Cardiac fibroblast (primary cell): ENCODE results near the gene MARK3.
"Not testable (repeated sequence)": the region's sequence is repeated elsewhere in the genome, so short reads cannot be mapped to it uniquely, and the experiment has no call there.

Source experiments
- DNase-seq, 2 donors: peaks; one replicate each; pipeline versions ENCODE4 v3.0.0 to v3.0.0-alpha.2; 2010; ENCODE audit warnings: low read depth in 2 of 2
- H3K4me3 ChIP-seq, 2 donors: replicated peaks in 1 of 2; 1 replicate in 1 of 2; 2 replicates in 1 of 2; pipeline ENCODE4 v1.5.1; 2011; ENCODE audit warnings: low read depth in 2 of 2, low read length in 2 of 2, mild to moderate bottlenecking in 2 of 2, moderate library complexity in 1 of 2
- TF ChIP-seq, protein P1 (sequence below): IDR thresholded peaks from one replicate; pipeline ENCODE4 v1.5.1; 2011; ENCODE audit warnings: low read depth, mild to moderate bottlenecking, low read length, inconsistent platforms

The MARK3 gene

DNA sequence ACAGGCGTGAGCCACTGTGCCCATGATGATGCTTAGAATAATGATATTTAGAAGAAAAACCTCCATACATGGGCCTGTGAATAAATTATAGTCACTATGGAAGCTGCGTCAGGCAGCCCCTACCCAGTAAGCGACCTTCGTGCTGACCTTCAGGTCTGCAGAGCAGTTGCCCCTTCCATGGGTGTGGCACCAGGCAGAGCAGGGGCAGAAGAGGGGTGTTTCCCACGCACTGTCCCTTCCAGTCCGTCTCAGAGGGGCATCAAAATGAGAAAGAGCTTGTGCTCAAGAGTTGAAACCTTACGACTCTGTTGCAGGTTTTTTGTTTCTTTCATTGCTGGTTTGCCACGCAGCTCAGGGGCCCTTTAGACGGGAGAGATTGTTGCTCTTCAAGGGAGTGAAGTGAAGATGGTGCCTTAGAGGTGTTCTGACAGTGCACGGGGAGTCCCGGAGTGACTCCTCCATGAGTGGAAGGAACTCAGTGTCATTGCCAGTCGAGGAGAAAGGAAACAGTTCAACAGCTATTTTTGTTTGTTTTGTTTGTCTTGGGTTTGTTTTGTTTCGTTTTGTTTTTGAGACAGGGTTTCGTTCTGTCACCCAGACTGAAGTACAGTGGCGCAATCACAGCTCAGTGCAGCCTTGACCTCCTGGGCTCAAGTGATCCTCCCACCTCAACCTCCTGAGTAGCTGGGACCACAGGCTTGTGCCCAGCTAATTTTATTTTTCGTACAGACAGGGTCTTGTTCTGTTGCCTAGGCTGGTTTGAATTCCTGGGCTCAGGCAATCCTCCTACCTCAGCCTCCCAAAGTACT lies 123.5 kb downstream of the MARK3 start:
- DNase-seq = no peak
- H3K4me3 ChIP-seq = no peak overlapping the region
- TF ChIP-seq, protein P1, sequence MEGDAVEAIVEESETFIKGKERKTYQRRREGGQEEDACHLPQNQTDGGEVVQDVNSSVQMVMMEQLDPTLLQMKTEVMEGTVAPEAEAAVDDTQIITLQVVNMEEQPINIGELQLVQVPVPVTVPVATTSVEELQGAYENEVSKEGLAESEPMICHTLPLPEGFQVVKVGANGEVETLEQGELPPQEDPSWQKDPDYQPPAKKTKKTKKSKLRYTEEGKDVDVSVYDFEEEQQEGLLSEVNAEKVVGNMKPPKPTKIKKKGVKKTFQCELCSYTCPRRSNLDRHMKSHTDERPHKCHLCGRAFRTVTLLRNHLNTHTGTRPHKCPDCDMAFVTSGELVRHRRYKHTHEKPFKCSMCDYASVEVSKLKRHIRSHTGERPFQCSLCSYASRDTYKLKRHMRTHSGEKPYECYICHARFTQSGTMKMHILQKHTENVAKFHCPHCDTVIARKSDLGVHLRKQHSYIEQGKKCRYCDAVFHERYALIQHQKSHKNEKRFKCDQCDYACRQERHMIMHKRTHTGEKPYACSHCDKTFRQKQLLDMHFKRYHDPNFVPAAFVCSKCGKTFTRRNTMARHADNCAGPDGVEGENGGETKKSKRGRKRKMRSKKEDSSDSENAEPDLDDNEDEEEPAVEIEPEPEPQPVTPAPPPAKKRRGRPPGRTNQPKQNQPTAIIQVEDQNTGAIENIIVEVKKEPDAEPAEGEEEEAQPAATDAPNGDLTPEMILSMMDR = no peak

DNA sequence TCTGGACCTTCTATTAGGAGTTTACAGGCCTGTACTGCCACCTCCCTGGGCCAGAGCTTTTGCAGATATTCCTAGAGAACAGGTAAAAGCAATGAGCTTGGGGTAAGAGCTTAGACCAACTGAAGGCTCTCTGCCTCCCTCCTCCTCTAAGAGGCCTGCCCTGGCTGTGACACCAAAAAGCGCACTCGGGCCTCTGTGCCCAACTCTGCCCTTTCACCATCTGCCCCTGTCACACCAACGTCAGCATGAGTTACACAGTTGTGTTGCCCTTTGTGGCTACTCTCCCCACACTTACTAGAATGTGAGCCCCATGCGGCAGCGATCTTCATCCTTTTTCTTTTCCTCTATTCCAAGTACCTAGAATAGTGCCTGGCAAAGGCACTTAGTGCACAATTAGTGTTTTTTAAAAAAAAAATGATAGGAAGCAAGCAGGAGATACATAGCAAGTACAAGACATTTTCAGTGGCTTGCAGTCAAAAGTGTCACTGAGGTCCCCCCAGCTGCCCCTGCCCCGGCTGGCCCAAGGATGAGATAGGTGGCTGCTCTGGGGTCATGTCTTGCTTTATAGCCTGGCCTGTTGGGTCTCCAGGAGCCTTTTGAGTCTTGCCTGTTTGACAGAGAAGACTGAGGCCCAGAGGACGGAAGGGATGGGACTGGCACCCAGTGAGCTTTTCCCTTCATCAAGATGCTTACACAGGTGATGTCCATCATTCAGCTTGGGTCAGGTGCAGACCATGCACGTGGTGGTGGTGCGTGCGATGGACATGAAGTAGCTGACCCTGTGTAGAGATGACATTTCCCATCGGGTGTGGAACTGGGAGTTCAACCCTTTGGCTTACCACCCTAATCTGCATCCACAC lies 124.9 kb downstream of the MARK3 start:
- TF ChIP-seq, protein P1 = no peak
- no peak for DNase-seq

DNA sequence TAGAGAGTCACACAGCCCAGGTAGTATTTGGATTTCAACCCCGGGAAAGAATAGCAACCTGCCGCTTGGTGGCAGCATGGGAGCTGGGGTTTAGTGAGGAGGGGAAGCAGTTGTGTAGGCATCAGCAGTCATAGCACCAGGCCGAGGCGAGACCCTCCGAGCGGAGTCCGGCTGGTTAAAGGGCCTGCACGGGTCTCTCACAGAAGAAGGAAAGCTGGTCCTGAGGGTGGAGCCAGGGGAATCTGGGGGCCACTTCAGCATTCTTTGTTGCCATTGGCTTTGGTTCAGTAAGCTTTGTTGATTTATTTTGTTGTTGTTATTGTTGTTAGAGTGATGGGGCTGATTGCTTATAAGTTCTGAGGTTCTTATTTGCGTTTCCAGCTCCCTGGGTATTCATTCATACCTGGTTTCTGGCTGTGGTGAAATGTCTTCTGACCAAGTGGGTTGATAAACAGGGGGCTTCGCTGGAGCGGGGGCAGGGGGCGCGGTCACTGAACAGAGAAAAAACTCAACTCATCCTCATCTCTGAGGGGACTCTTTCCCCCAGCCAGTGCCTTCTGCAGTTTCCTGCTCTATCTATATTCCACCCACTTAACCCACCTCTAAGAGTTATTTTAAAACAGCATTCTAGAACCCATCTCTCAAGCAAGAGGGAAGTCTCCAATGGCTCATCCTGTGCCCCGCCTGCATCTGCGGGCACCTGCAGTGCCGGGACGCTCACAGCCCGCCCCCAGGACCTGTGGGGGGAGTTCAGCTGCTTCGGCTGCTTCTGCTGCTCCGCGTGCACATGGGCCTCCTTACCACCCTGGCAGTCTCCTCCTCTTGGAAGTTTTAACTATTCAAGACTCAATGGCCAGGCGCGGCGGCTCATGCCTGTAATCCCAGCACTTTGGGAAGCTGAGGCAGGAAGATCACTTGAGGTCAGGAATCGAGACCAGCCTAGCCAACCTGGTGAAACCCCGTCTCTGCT lies 125.8 kb downstream of the MARK3 start:
- no peak overlapping the region for H3K4me3 ChIP-seq
- TF ChIP-seq, protein P1 = no peak
- no peak for DNase-seq

More for the DNA sequence above, 124.9 kb downstream of the MARK3 start:
- H3K4me3 ChIP-seq = no peak overlapping the region

DNA sequence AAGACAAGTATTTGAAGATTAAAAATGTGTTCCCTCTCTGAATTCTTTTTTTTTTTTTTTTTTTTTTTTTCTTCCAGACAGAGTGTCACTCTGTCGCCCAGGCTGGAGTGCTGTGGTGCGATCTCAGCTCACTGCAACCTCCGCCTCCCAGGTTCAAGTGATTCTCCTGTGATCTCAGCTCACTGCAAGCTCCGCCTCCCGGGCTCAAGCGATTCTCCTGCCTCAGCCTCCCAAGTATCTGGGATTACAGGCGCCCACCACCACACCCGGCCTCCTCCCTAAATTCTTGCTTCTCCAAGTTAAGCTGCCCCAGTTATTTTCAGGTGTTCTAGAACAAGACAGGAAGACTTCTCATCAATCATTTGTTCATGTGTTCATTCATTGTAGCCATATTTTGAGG lies 127.0 kb downstream of the MARK3 start:
- H3K4me3 ChIP-seq, DNase-seq: not testable (repeated sequence)

DNA sequence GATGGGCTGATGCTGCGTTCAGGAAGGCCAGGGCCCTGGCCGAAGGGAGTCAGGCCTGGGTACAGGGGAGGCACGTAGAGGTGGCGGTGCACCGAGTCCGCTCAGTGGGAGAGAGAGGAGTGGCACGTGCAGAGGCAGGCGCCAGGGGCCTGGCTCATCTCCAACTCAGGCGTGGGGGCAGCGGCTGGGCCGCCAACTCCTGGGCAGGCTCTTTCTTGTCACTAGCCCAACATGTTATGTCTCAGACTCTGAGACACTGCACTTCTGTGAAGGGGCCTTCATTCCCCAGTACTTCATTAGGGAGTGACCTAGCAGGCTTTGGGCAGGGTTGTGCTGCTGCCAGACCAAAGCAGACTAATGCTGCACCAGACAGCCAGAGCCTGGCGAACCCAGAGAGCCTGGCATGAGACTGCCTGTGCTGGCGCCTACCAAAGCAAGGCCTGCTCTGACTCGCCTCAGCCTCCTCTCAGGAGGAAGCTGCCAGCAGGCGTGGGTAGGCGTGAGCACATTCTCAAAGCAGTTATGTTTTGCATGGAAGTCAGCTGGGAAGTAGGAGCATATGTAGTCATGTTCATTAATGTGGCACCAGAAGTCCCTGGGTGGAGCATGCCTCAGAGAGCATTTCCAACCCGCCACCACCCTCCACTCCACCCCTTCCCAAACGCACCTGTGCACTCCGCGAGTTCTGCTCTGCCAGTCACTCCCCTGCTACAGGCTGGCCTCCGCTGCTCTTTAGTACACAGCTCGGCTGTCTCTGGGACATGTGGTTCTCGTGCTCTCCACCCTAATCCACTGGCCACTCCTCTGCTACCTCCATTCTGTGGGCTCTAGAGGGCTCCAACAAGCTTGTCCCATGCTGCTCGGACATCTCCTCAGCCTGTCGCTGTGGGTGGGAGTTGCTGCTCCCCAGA lies 127.7 kb downstream of the MARK3 start:
- TF ChIP-seq, protein P1 = no peak
- peak; percentile 41 to 64 for DNase-seq
- H3K4me3 ChIP-seq = no peak overlapping the region

DNA sequence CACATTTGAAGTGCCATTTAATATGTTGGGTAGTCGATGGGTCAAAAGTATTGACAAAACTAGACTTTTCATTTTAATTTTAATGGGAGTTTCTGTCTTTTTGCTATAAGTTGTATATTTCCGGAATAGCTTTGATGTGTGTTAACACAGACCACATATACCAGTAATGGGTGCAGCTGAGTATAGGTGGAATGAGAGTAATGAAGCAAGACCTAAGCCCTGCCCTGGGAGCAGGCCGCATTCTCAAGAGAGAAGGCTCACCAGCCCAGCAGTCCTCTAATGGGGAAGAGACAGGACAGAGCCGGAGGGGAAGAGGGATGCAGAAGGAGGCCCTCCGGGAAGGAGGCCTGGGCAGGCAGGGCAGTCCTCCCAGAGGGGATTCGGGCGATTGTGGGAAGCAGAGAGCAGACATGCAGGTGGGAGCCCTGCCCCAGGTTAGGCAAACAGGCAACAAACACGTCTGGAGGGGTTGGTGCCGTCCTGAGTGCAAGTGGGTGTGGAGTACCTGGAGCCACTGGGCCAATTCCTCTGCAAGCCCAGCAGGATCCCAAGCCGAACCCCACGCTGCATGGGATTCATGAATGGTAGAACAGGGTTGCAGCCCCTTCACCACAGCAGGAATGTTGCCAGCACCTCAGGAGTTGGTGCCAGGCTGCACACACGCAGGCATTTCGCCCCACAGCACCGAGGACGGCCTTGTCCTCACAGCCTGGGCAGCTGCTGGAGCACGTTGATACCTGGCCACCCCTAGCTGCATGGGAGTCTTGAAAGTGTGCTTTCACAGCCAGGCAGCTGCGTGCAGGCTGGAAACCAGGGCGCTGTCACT lies 129.6 kb downstream of the MARK3 start:
- TF ChIP-seq, protein P1 = no peak
- no peak overlapping the region for H3K4me3 ChIP-seq
- no peak for DNase-seq
